PC-3 (cell line): ENCODE results near the gene RFX4. TPM values are rescaled to one million over a fixed set of nuclear protein-coding genes. Genes with fewer than 3 reads are reported as not detected.

Experiments
- ATAC-seq: fragments of 200-7000 bp; cut with Tn5 transposase; 2 replicates; pipeline ENCODE4 v1.9.1; 2020; ENCODE audit warnings: mild to moderate bottlenecking, moderate library complexity
- BruUV-seq: library from RNA; stranded (reverse); fragments of 400-500 nt; replicated peaks from 2 replicates; lab custom pipeline; 2021; lab: Mats Ljungman, UMichigan
- CTCF ChIA-PET: fragments of 300-600 bp; sonication (Branson Sonifier 250); formaldehyde crosslinking; loops from one replicate; lab custom pipeline; 2022; ENCODE audit warnings: antibody characterized with exemption; lab: Charles Lee
- POLR2A ChIA-PET: fragments of 300-600 bp; sonication (Branson Sonifier 250); formaldehyde crosslinking; loops from one replicate; lab custom pipeline; 2022; ENCODE audit warnings: antibody characterized with exemption; ENCODE audit not compliant: unreplicated experiment; lab: Charles Lee
- DNase-seq: peaks from one replicate; pipeline ENCODE4 v3.0.0-alpha.2; 2015
- H2AFZ ChIP-seq: fragments of 300-600 bp; sonication (generic); 2 replicates; pipeline ENCODE4 v1.6.0; 2016; ENCODE audit warnings: antibody characterized with exemption, low read length
- H3F3A ChIP-seq: fragments of 300-600 bp; sonication (generic); one replicate; pipeline ENCODE4 v1.6.0; 2017; ENCODE audit warnings: antibody characterized with exemption, low read length, control low read depth, mild to moderate bottlenecking; ENCODE audit not compliant: unreplicated experiment
- H3K27ac ChIP-seq: fragments of 300-600 bp; sonication (generic); 2 replicates; pipeline ENCODE4 v1.5.1; 2016; ENCODE audit warnings: mild to moderate bottlenecking, low read length
- H3K27me3 ChIP-seq: fragments of 300-600 bp; sonication (generic); 2 replicates; pipeline ENCODE4 v1.6.1; 2016; ENCODE audit warnings: low read length, mixed read lengths
- H3K36me3 ChIP-seq: fragments of 300-600 bp; sonication (generic); 2 replicates; pipeline ENCODE4 v1.6.1; 2016; ENCODE audit warnings: low read depth, mixed run types, low read length, mixed read lengths
- H3K4me1 ChIP-seq: fragments of 300-600 bp; sonication (generic); 2 replicates; pipeline ENCODE4 v1.5.1; 2016; ENCODE audit warnings: low read length; ENCODE audit not compliant: insufficient read depth
- H3K4me2 ChIP-seq: fragments of 300-600 bp; sonication (generic); 2 replicates; pipeline ENCODE4 v1.6.0; 2016; ENCODE audit warnings: low read length
- H3K4me3 ChIP-seq: fragments of 300-600 bp; sonication (generic); 2 replicates; pipeline ENCODE4 v1.5.1; 2016; ENCODE audit warnings: mild to moderate bottlenecking, low read length, mixed read lengths
- H3K79me2 ChIP-seq: fragments of 300-600 bp; sonication (generic); 2 replicates; pipeline ENCODE4 v1.6.1; 2017; ENCODE audit warnings: low read length, mixed read lengths
- H3K9ac ChIP-seq: fragments of 300-600 bp; sonication (generic); 2 replicates; pipeline ENCODE4 v1.6.0; 2016; ENCODE audit warnings: mild to moderate bottlenecking, low read length
- H3K9me2 ChIP-seq: fragments of 300-600 bp; sonication (generic); replicated peaks from 2 replicates; pipeline ENCODE4 v1.6.1; 2016; ENCODE audit warnings: mixed run types, low read length, mixed read lengths
- H3K9me3 ChIP-seq: fragments of 300-600 bp; sonication (generic); 2 replicates; pipeline ENCODE4 v1.6.1; 2016; ENCODE audit warnings: low read length, mixed read lengths
- H4K20me1 ChIP-seq: fragments of 300-600 bp; sonication (generic); 2 replicates; pipeline ENCODE4 v1.6.1; 2016; ENCODE audit warnings: low read length, mixed read lengths
- EZH2 ChIP-seq: fragments of 300-600 bp; sonication (generic); IDR thresholded peaks from one replicate; pipeline ENCODE4 v1.6.1; 2017; ENCODE audit warnings: antibody characterized with exemption, mild to moderate bottlenecking, low read length; ENCODE audit not compliant: unreplicated experiment
- EZH2phosphoT487 ChIP-seq: fragments of 300-600 bp; sonication (generic); IDR thresholded peaks from 2 replicates; pipeline ENCODE4 v1.6.1; 2018; ENCODE audit warnings: mild to moderate bottlenecking, antibody characterized with exemption, low read length, borderline replicate concordance
- intact Hi-C: fragments of 100-400 bp; cut with micrococcal nuclease; formaldehyde crosslinking; loops from 2 replicates; pipeline ENCODE4 v1.9.0; 2023
- total RNA-seq: library from RNA; depleted of rRNA; stranded (reverse); fragments of >200 nt; gene quantifications from 2 replicates; pipeline ENCODE4 v1.2.3, GENCODE V29; 2014
- TF ChIP-seq, protein P1 (sequence below): fragments of 300-600 bp; sonication (generic); conservative IDR thresholded peaks from 2 replicates; pipeline ENCODE4 v1.5.1; 2017; ENCODE audit warnings: antibody characterized with exemption, low read depth, mild to moderate bottlenecking, low read length

RFX4 gene
- total RNA-seq, 1 experiment from 2014 or later, result not detected

DNA sequence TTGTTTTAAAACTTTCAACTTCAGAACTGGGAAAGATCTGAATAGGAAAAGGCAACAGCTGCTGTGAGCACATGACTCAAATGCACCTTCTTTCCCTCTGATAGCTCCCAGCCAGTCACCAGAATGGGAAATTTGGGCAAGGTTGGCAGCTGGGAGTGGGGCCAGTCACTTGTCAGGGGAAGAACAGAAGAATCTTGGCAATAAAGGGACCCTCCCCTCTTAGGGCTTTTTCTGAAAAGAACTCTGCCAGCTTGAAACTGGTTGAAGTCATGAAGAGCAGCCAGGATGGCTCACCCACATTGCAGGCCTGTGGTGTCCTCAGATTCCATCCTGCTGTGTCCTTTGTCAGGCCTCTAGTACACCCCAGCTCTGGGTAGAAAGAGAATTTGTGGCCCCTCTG is 181.4 kb downstream of the RFX4 start:
- peaks cover 33% of the 10 kb centered on the region for H3K27me3 ChIP-seq
- no peaks in the 10 kb centered on the region for H3F3A ChIP-seq
- intact Hi-C loops, result no loop called here
- CTCF ChIA-PET, result no interaction called here
- no peak overlapping the region for H3K27ac ChIP-seq
- H3K9ac ChIP-seq, result no peak overlapping the region
- no peak for DNase-seq
- TF ChIP-seq EZH2phosphoT487 (no peak), EZH2 (no peak)
- TF ChIP-seq, protein P1, sequence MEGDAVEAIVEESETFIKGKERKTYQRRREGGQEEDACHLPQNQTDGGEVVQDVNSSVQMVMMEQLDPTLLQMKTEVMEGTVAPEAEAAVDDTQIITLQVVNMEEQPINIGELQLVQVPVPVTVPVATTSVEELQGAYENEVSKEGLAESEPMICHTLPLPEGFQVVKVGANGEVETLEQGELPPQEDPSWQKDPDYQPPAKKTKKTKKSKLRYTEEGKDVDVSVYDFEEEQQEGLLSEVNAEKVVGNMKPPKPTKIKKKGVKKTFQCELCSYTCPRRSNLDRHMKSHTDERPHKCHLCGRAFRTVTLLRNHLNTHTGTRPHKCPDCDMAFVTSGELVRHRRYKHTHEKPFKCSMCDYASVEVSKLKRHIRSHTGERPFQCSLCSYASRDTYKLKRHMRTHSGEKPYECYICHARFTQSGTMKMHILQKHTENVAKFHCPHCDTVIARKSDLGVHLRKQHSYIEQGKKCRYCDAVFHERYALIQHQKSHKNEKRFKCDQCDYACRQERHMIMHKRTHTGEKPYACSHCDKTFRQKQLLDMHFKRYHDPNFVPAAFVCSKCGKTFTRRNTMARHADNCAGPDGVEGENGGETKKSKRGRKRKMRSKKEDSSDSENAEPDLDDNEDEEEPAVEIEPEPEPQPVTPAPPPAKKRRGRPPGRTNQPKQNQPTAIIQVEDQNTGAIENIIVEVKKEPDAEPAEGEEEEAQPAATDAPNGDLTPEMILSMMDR, result no peak
- POLR2A ChIA-PET, result no interaction called here
- no peaks in the 10 kb centered on the region for H3K9me2 ChIP-seq
- no peak overlapping the region for H3K4me3 ChIP-seq
- H3K4me1 ChIP-seq, result no peaks in the 10 kb centered on the region
- no peak overlapping the region for H3K4me2 ChIP-seq
- H2AFZ ChIP-seq, result no peak overlapping the region
- H3K9me3 ChIP-seq, result no peaks in the 10 kb centered on the region
- no peak for ATAC-seq
- no peaks in the 10 kb centered on the region for H3K79me2 ChIP-seq
- no peaks in the 10 kb centered on the region for H3K36me3 ChIP-seq
- H4K20me1 ChIP-seq, result no peaks in the 10 kb centered on the region
- BruUV-seq, result no TSS peak

GRCh38 chr12:106764738-106765137 is 181.9 kb downstream of the RFX4 start:
- ATAC-seq (no peak), DNase-seq (no peak)
- Histone ChIP-seq H4K20me1 (no peaks in the 10 kb centered on the region), H3K4me3 (no peak overlapping the region), H3K36me3 (no peaks in the 10 kb centered on the region), H3K4me2 (no peak overlapping the region), H3K9me2 (no peaks in the 10 kb centered on the region), H3K4me1 (no peaks in the 10 kb centered on the region), H3K27me3 (peaks cover 36% of the 10 kb centered on the region), H3K9ac (no peak overlapping the region), H2AFZ (no peak overlapping the region), H3K27ac (no peak overlapping the region), H3K9me3 (no peaks in the 10 kb centered on the region), H3K79me2 (no peaks in the 10 kb centered on the region), H3F3A (no peaks in the 10 kb centered on the region)
- BruUV-seq, result no TSS peak
- ChIA-PET CTCF (no interaction called here), POLR2A (no interaction called here)
- intact Hi-C loops, result no loop called here
- TF ChIP-seq EZH2 (no peak), EZH2phosphoT487 (no peak)
- TF ChIP-seq, protein P1, result no peak

DNA sequence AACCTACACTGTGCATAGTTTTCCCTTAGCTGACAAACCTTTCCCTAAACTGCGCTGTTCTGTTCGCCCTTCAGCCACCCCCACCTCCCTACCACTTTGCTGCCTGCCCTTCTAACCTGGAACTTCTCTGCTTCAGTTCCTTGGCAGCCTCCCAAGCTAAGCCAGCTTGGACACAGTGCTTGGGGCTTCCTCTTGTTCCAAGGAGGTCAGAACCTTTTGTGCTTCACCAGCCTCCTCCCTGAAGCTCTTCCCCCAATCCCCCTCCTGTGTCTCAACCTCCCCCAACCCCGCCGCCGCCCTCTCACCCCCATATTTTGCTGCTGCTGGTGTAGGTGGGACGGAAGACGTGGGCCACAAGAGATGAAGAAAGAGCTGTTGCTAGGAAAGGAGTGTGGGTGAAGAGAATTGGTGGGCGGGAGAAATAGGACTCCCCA is 183.6 kb downstream of the RFX4 start:
- H3K36me3 ChIP-seq, result no peaks in the 10 kb centered on the region
- intact Hi-C loops, result no loop called here

More for the DNA sequence above, 183.6 kb downstream of the RFX4 start:
- H3K9me2 ChIP-seq, result no peaks in the 10 kb centered on the region
- ChIA-PET CTCF (no interaction called here), POLR2A (interaction anchor here (0.8 kb wide), 1 partner anchor 374 kb away, joined by 8 read pairs; no protein-coding TSS in a partner anchor)
- BruUV-seq, result no TSS peak
- no peaks in the 10 kb centered on the region for H3K9me3 ChIP-seq
- H3K4me2 ChIP-seq, result no peak overlapping the region
- H3K27me3 ChIP-seq, result peaks cover 36% of the 10 kb centered on the region
- H3K79me2 ChIP-seq, result no peaks in the 10 kb centered on the region
- H4K20me1 ChIP-seq, result no peaks in the 10 kb centered on the region
- no peak overlapping the region for H3K4me3 ChIP-seq
- H3K4me1 ChIP-seq, result no peaks in the 10 kb centered on the region
- ATAC-seq (no peak), DNase-seq (no peak)
- TF ChIP-seq EZH2phosphoT487 (no peak), EZH2 (no peak)
- TF ChIP-seq, protein P1, result no peak
- H3K27ac ChIP-seq, result no peak overlapping the region
- no peak overlapping the region for H2AFZ ChIP-seq
- no peaks in the 10 kb centered on the region for H3F3A ChIP-seq
- no peak overlapping the region for H3K9ac ChIP-seq
